Measurements from ENCODE around the gene WDR86. TPM values are rescaled to one million over a fixed set of nuclear protein-coding genes. Genes with fewer than 3 reads are reported as not detected.

WDR86 gene
- total RNA-seq, 1 experiment from 2014 or later: 8.1 TPM

DNA sequence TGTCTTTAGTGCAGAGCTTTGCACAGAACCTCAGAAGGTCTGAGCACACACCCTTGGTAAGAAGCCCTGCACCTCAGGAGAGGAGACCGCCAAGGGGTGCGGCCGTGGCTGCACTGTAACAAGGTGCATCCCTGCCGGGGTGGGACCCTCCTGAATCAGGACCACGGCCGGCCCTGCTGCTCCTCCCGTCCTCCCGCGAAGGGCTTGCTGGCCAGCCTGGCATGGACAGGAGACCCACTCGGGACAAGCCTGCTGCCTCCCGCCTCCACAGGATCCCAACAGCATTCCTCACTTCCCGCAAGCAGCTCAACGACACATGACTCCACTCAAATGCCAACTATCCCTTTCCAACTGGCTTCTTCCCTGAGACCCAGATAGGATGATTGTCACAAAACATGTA, 12.8 kb downstream of the WDR86 start:
- Mint-ChIP-seq H3K9me3 (no peaks in the 10 kb centered on the region), H3K4me1 (peaks cover 14 to 47% of the 10 kb centered on the region in 2 experiments), H3K27me3 (ENCODE audit: low read depth) (no peaks in the 10 kb centered on the region; the same call in 1 of the 2 replicates), H3K4me3 (no peak overlapping the region), H3K27ac (peak overlapping the region in 1 of 3 experiments; percentile 27; a peak in 1 of 7 replicates), H3K36me3 (ENCODE audit: insufficient read depth in 1 of 3, low read depth in 3 of 3) (peaks cover 8 to 10% (median 9%) of the 10 kb centered on the region in 3 experiments)
- H2AK5ac ChIP-seq (ENCODE audit: insufficient read length, low read length): no peak overlapping the region
- H2AFZ ChIP-seq (ENCODE audit: low read length): no peak overlapping the region
- H3K27ac ChIP-seq (ENCODE audit: insufficient read length, low read depth, low read length): no peak overlapping the region
- H3K9ac ChIP-seq (ENCODE audit: extremely low read depth, insufficient read length, low read length): no peak overlapping the region
- no peak overlapping the region for H3K23ac ChIP-seq (ENCODE audit: insufficient read length, low read depth, low read length)
- no peaks in the 10 kb centered on the region for H3K23me2 ChIP-seq (ENCODE audit: insufficient read length, low read depth, low read length, poor library complexity, severe bottlenecking)
- H3K56ac ChIP-seq (ENCODE audit: insufficient read length, low read depth, low read length): no peak overlapping the region
- no peak overlapping the region for H3T11ph ChIP-seq (ENCODE audit: low read length)
- no peaks in the 10 kb centered on the region for H3K4me1 ChIP-seq (ENCODE audit: insufficient read depth, low read length)
- H2BK120ac ChIP-seq (ENCODE audit: low read depth, low read length, poor library complexity, severe bottlenecking): no peak overlapping the region
- no peak overlapping the region for H3K4ac ChIP-seq (ENCODE audit: low read depth, low read length)
- DNase-seq: no peak
- H4K91ac ChIP-seq (ENCODE audit: insufficient read length, low read depth, low read length): no peak overlapping the region
- H4K20me1 ChIP-seq (ENCODE audit: control insufficient read depth, insufficient read depth, insufficient read length): no peaks in the 10 kb centered on the region
- no peaks in the 10 kb centered on the region for H3K79me2 ChIP-seq (ENCODE audit: insufficient read depth, low read length)
- H3K4me2 ChIP-seq (ENCODE audit: insufficient read depth, insufficient read length, low read length): no peak overlapping the region
- TF ChIP-seq, protein P1, sequence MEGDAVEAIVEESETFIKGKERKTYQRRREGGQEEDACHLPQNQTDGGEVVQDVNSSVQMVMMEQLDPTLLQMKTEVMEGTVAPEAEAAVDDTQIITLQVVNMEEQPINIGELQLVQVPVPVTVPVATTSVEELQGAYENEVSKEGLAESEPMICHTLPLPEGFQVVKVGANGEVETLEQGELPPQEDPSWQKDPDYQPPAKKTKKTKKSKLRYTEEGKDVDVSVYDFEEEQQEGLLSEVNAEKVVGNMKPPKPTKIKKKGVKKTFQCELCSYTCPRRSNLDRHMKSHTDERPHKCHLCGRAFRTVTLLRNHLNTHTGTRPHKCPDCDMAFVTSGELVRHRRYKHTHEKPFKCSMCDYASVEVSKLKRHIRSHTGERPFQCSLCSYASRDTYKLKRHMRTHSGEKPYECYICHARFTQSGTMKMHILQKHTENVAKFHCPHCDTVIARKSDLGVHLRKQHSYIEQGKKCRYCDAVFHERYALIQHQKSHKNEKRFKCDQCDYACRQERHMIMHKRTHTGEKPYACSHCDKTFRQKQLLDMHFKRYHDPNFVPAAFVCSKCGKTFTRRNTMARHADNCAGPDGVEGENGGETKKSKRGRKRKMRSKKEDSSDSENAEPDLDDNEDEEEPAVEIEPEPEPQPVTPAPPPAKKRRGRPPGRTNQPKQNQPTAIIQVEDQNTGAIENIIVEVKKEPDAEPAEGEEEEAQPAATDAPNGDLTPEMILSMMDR (conservative IDR thresholded peaks at IDR 0.05): no peak
- no peak overlapping the region for H2BK5ac ChIP-seq (ENCODE audit: insufficient read length, low read length)
- no peak overlapping the region for H4K8ac ChIP-seq (replicated peaks; ENCODE audit: insufficient read length, low read depth, low read length)
- no peaks in the 10 kb centered on the region for H3K79me1 ChIP-seq (ENCODE audit: insufficient read depth, low read depth, low read length, poor library complexity, severe bottlenecking)
- no peak overlapping the region for H3K14ac ChIP-seq (ENCODE audit: insufficient read depth, low read length)
- no peaks in the 10 kb centered on the region for H3K9me3 ChIP-seq (ENCODE audit: control insufficient read depth, low read depth, low read length)
- no peak overlapping the region for H3K18ac ChIP-seq (ENCODE audit: insufficient read length, low read depth, low read length)
- H2BK20ac ChIP-seq (ENCODE audit: low read depth, low read length, poor library complexity, severe bottlenecking): no peak overlapping the region
- H2BK15ac ChIP-seq (ENCODE audit: low read depth, low read length): no peak overlapping the region
- H2BK12ac ChIP-seq (ENCODE audit: insufficient read length, low read depth, low read length): no peak overlapping the region
- no peaks in the 10 kb centered on the region for H3K27me3 ChIP-seq (ENCODE audit: insufficient read depth, low read length)
- no peak overlapping the region for H4K5ac ChIP-seq (ENCODE audit: insufficient read length, low read depth, low read length)
- no CpG with 5 or more reads among the region's 13 CpGs for WGBS (ENCODE audit: extremely low coverage, insufficient read length, low lambda C conversion rate)
